Activated CD4-positive, CD25-positive, alpha-beta regulatory T cell (primary cell): Measurements from ENCODE around the gene SRRD.

Experiments used
- DNase-seq, 4 experiments: peaks; one replicate each; lab custom pipeline; 2025; lab: John Stamatoyannopoulos, UW

The SRRD gene

DNA sequence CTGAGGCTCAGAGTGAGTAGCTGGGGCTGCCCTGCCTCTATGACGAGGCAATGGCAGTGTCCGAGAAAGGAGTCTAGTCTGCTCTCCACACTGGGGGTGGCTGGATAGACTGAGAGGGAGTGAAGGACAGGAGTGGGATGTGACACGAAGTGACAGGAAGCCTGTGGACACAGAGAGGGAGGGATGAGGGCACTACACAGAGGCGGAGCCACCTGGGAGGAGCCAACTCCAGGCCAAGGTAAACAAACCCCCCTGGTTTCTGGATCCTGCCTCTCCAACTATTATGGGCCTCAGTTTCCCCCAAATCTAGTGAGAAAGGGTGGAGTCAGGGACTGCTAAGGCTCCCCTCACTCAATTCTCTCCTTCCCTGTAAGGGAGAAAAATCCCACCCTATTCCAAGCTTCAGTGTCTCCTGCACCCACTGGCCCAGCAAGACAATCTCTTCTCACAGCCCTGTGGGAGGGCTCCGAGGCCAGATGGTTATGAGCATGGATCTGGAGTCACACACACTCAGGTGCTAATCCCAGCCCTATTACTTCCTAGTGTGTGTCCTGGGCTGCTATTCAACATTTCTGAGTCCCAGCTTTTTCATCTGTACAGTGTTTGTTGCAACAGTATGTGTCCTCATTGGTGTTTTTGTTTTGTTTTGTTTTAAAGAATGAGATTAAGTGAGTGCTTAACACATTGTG lies 29.7 kb upstream of the SRRD start:
- DNase-seq, result no peak

GRCh38 chr22:26457661-26458272 lies 25.9 kb upstream of the SRRD start:
- DNase-seq, result no peak

DNA sequence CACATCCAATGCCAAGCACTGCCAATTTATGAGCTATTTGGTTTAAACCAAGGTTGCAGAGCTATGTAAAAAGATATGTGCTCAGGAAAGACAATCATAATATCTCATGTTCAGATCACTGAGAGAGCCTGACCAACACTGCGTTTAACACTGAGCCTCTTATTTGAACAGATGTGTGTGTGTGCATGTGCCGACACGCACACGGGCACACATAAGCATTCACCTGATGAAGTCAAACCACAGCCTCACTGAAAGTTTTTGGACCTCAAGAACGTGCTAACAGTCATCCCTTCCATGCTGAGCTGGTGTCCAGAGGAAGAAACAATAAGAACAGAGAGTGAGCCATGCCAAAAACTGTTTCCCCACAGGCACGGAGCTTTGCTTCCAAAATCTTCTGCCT lies 23.5 kb upstream of the SRRD start:
- DNase-seq, result no peak

DNA sequence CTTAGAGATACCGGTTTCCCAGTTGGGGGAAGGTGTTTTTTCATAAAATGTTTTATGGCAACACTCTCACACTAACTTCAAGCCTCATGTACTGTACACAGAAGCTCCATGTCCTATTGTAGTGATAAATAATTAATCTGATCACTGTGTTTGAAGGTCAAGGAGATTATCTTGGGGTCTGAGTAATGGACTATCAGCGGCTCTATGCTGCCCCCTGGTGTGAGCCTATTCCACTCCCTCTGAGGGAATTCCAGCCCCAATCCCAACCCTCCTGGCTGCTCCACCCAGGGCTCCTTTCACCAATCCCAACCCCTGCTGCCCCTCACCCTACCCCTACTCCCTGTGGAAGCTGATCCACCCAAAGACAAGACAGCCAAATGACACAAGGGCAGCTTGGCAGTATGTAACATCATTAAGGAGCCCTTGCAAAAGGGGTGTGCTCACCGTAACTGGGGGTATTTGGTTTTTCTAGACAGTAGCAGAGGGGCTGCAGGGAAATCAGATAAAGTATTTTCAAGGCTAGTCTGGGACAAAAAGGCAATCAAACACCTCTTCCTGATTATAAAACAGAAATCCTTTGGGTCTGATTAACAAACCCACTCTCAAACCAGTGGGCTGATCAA lies 22.4 kb upstream of the SRRD start:
- DNase-seq, result peak; percentile 9 to 28 (median 18)

DNA sequence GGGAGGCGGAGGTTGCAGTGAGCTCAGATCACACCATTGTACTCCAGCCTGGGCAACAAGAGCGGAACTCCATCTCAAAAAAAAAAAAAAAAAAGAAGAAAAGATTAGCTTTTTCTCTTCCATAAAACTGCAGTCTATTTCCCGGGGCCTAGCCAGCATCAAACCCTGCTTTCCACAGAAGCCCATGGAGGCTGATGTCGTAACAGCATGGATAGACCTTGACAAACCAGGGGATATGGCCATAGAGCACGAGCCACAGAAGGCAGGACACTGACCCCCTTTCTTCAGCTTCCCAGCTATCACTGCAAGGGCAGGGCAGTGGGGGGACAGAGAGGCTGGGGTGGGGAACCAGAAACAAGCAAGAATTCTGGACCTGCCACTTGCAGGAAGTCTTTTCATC lies 21.6 kb upstream of the SRRD start:
- DNase-seq, result no peak

DNA sequence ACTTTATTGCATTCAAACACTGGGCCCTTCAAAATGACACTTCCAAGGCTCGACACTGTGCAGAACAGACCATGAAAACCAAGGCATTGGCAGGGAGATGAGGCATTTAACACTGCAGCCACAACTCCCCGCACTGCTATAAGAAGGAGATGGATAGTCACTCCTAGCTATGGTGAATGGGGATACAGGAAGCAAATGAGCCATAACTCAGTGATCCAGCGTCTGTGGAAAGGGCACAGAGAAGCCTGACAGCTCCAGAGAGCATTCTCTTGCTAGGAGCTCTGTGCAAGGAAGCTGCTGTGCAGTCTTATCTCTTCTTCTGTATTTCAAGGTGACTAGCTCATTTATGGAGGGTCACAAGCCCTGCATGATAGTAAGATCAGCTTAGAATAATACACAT lies 21.0 kb upstream of the SRRD start:
- no peak for DNase-seq

DNA sequence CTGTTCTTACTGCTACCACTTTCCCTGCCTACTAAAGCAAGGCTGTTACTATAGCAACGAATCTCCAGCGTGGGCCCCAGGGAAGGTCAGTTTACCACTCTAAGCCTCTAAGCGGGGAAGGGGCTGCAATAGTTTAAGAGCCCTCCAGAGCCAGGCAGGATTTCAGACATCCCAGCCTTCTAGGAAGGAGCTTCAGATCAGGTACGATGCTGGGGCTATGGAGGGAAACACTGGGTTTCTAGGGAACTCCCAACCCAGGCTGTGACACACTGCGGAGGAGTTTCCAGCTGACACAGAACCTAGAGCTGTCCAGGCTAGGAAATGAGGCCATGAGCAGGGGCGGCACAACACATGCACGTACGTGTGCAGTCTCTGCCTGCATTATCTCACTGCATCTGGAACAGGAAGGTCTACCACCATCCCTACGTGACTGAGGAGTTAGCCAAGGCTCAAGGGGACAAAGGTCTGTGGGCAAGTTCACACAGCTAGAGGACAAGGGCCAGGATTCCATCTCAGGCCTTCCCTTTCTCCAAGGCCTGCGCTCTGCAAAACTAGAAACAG lies 20.5 kb upstream of the SRRD start:
- DNase-seq, result no peak

DNA sequence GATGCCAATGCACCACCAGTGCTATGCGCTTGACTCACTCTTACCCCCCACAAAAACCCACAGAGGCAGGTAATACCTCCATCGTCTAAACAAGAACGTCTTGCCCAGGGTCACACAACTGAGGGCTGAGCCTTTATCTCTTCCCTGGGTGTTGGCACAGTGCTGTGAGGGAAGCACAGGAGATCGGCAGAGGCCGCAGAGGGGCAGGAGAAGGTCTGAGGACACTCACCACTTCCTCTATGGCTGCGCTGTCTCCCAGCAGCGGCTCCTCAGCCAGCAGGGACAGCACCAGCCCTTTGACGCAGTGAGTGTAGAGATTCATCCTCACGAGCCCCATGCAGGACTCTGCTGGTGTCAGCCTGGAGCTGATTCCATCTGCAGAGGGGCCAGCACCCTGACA lies 20.0 kb upstream of the SRRD start:
- no peak for DNase-seq

GRCh38 chr22:26464312-26464711 lies 19.4 kb upstream of the SRRD start:
- DNase-seq, result no peak

DNA sequence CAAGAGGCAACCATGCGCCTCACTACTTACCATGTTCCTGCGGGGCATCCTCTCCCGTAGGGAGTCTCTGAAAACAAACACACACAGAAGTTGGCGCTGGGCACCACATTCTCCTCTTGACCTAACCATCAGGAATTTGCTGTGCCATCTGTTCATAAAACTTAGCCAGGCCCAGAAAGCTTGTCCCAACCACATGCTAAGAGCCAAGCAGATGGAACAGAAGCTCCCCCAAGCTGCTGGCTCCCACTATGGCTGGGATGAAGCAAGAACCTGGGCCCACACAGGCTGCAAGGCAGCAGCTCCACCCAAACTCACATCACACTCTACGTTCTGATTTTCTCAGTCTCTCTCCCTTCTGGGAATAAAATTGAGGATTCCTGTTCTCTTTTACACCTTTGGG lies 17.5 kb upstream of the SRRD start:
- no peak for DNase-seq

DNA sequence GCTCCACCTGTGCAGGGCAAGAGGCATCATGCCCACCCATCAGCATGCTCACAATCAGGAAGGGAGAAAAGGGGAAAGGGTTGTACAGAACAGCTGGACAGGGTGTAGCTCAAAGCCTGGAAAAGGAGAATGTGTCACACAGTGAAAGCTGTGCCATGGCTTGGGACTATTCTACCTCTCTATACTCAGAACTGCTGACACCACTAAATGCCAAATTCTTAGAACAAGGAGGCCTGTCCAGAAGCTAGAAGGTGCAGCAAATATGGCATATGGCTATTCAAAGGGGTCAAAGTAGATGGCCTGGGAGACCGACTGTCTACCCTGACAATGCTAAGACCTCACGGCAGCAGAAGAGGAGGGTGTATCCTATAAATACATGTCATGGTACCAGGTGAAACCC lies 12.9 kb upstream of the SRRD start:
- no peak for DNase-seq

DNA sequence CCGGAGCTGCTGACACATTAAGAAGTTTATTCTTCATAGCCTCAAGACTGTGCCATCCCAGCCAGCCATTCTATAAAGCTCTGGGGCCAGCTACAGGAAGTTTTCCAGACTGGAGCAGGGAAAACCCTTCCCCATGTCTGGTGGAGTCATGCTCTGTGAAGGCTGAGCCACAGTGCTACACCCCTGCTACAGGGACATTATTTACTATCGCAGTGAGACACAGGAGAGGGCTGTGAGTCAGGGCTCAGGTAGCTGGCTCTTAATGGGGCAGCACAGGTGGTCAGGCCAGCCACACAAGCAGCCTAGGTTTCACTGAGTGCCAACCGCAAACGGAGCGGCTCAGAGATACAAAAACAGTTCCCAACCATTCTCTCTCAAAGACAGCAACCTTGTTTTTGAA lies 12.2 kb upstream of the SRRD start:
- no peak for DNase-seq

GRCh38 chr22:26474682-26475081 lies 9.0 kb upstream of the SRRD start:
- no peak for DNase-seq

GRCh38 chr22:26476705-26477340 lies 6.9 kb upstream of the SRRD start:
- DNase-seq, result no peak

DNA sequence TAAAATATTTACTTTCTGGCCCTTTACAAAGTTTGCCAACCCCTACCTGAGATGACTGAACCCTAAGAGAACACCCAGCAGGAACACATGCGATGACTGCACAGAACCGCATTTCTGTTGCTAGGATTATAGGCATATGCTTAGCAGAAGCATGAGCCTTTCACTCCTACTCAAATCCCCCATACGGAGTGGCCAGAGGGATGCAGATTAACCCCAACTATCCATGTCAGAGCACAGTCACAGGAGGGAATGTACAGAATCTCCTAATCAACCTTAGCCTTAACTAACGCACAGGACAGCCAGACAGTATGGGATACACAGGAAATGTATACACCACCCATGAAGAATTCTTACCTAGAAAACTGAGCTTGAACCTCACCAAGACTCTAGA lies 6.3 kb upstream of the SRRD start:
- no peak for DNase-seq

GRCh38 chr22:26479043-26479791 lies 4.5 kb upstream of the SRRD start:
- no peak for DNase-seq

DNA sequence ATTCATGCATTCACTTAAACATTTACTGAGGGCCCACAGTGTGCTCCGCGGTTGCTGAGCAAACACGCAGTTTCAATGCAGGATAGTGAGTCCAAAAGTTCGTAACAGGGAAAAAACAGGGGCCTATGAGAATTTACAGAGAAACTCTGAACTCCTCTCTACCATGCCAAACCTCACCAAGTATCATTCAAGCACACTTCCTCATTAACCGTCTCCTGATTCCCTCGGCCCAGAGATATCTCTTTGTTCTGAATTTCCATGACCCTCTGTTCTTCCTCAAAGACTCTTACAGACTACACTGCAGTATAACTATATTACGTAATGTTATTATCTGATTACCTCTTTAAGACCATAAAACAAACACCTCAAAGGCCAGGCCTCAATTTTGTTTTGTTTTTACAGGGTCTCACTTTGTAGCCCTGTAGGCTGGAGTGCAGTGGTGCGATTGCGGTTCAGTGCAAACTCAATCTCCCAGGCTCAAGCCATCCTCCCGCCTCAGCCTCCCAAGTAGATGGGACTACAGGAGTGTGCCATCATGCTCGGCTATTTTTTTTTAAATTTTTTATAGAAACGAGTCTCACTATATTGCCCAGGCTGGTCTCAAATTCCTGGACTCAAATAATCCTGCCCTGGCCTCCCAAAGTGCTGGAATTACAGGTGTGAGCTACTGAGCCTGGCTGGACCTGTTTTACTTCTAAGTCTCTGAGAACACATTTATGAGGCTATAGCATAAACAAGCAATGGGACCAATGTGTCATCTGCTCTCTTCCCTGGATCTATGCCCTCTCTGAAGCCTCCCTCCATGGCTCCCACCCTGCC lies 3.7 kb upstream of the SRRD start:
- no peak for DNase-seq

- DNase-seq, result no peak
Measured at GRCh38 chr22:26480611-26480932, 3.1 kb upstream of the SRRD start.

DNA sequence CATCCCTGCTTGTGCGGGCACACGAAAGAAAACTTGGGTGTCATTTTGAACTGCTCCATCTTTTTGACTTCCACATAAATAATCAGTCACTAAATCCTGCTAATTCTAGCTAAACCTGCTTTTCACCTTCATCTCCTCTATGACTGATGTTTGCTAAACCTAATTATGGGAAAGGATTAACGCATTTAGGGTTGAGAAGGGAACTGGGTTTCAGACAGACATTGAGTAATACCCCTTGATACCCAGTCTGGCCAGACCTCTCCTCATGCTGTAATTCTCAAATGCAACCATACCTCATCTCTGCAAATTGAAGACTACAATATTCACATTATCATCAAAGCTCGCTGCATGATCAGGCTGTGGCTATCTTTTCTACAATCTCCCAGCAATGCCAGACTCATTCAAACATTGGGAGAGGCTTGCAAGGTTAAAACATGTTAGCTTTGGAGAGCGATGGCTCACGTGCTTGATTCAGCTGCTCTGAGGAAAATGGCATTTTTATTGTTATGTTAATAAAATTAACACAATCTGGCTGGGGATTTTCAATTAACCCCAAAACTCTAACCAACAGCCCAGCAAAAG lies 2.5 kb upstream of the SRRD start:
- DNase-seq, result no peak

DNA sequence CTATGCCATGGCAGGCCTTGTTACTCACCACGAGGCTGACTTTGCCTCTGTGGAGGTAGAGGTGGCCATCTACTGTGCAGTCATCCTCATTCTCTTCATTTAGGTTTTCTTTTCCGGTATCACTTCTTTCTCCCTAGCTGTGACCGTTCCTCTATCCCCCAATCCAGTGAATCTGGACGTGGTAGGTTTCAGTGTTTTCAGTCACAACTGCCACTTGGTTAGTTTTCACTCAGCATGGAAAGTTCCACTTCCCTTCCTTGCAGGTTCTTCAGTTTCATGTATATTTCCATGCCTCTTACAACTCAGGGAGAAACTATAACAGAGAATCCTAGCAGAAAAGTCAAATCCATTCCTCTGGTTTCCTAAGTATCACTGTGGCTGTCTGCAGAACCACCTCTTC lies 2.0 kb upstream of the SRRD start:
- DNase-seq, result no peak

- no peak for DNase-seq
Measured at GRCh38 chr22:26482161-26482560, 1.5 kb upstream of the SRRD start.
